Fibroblast of skin of scalp (primary cell): ENCODE data around the gene TAS2R14. TPM values are rescaled to one million over a fixed set of nuclear protein-coding genes. Genes with fewer than 3 reads are reported as not detected.
A peak's percentile ranks its signal among the peaks of the same experiment; 100 is the strongest.

Experiments used
- DNase-seq: peaks from one replicate; pipeline ENCODE4 v3.0.0-alpha.2; 2013
- polyA plus RNA-seq, 2 experiments: library from polyadenylated mRNA; unstranded; fragments of 120-200 nt; gene quantifications; one replicate each; pipeline ENCODE4 v1.2.1, GENCODE V29; 2013; ENCODE audit not compliant: insufficient read length in 2 of 2

TAS2R14 gene
- polyA plus RNA-seq (2013, experiment 1 of 2; ENCODE audit: insufficient read length), result 2.0 TPM
- polyA plus RNA-seq (2013, experiment 2 of 2; ENCODE audit: insufficient read length), result 2.0 TPM

- DNase-seq, result no peak
Measured at GRCh38 chr12:10939163-10939562, at the start of gene TAS2R14. TSS of gene TAS2R14 (minus strand) at chr12:10939263. CDS start at chr12:10939207, 56 bp downstream.

GRCh38 chr12:10986812-10987211 lies 47.7 kb upstream of the TAS2R14 start, which contains the start of gene TAS2R50:
TSS of gene TAS2R50 (minus strand) at chr12:10986912. CDS start at chr12:10986860, 52 bp downstream.
- DNase-seq, result no peak

- no peak for DNase-seq
Measured at GRCh38 chr12:10982244-10982643, 43.2 kb upstream of the TAS2R14 start.

- DNase-seq, result no peak
Measured at GRCh38 chr12:10974965-10975364, 35.9 kb upstream of the TAS2R14 start.

- peak; percentile 21 for DNase-seq
Measured at GRCh38 chr12:10968765-10969456, 29.8 kb upstream of the TAS2R14 start.

- DNase-seq, result peak; percentile 42
Measured at GRCh38 chr12:10967409-10967808, 28.3 kb upstream of the TAS2R14 start.

- no peak for DNase-seq
Measured at GRCh38 chr12:10966314-10966713, 27.3 kb upstream of the TAS2R14 start.

- no peak for DNase-seq
Measured at GRCh38 chr12:10965476-10965875, 26.4 kb upstream of the TAS2R14 start.

GRCh38 chr12:10960211-10960610 lies 21.1 kb upstream of the TAS2R14 start:
- DNase-seq, result no peak

- no peak for DNase-seq
Measured at GRCh38 chr12:10959804-10960203, 20.7 kb upstream of the TAS2R14 start.

GRCh38 chr12:10957741-10958140 lies 18.7 kb upstream of the TAS2R14 start:
- DNase-seq, result peak; percentile 76

GRCh38 chr12:10956085-10956484 lies 17.0 kb upstream of the TAS2R14 start:
- no peak for DNase-seq

- DNase-seq, result no peak
Measured at GRCh38 chr12:10952645-10953044, 13.6 kb upstream of the TAS2R14 start.

GRCh38 chr12:10943167-10943566 lies 4.1 kb upstream of the TAS2R14 start:
- DNase-seq, result no peak

GRCh38 chr12:10941916-10942607 lies 3.0 kb upstream of the TAS2R14 start:
- DNase-seq, result no peak

- DNase-seq, result no peak
Measured at GRCh38 chr12:10941369-10941768, 2.3 kb upstream of the TAS2R14 start.

- DNase-seq, result peak; percentile 75
Measured at GRCh38 chr12:10940389-10940788, 1.3 kb upstream of the TAS2R14 start.

- no peak for DNase-seq
Measured at GRCh38 chr12:10936506-10936905, 2.6 kb downstream of the TAS2R14 start.

- no peak for DNase-seq
Measured at GRCh38 chr12:10928746-10929286, 10.2 kb downstream of the TAS2R14 start, which contains the start of gene PRH2. TSS of gene PRH2 (plus strand) at chr12:10929236. CDS start at chr12:10929274, 38 bp downstream.

- DNase-seq, result no peak
Measured at GRCh38 chr12:10926269-10926668, 12.8 kb downstream of the TAS2R14 start.

- no peak for DNase-seq
Measured at GRCh38 chr12:10919809-10920208, 19.3 kb downstream of the TAS2R14 start.

- no peak for DNase-seq
Measured at GRCh38 chr12:10910380-10910779, 28.7 kb downstream of the TAS2R14 start.

- no peak for DNase-seq
Measured at GRCh38 chr12:10909462-10909861, 29.6 kb downstream of the TAS2R14 start, which contains the start of gene TAS2R13. TSS of gene TAS2R13 (minus strand) at chr12:10909562. CDS start at chr12:10909298, 264 bp downstream.
